Esophagus squamous epithelium (tissue), 5 donors: Measurements from ENCODE around the gene BFSP2. TPM values are rescaled to one million over a fixed set of nuclear protein-coding genes. Genes with fewer than 3 reads are reported as not detected.
"Not testable (repeated sequence)": the region's sequence is repeated elsewhere in the genome, so short reads cannot be mapped to it uniquely, and the experiment has no call there.

ENCODE experiments used
- DNase-seq: peaks from one replicate; lab custom pipeline; 2025; lab: John Stamatoyannopoulos, UW
- H3K27ac ChIP-seq, 4 donors: fragments of 200-600 bp; sonication (generic); one replicate each; pipeline ENCODE4 v1.5.1; 2016 to 2019; ENCODE audit warnings: mild to moderate bottlenecking in 1 of 4
- H3K27me3 ChIP-seq, 4 donors: fragments of 200-600 bp; sonication (generic); 1 replicate in 3 of 4; 2 replicates in 1 of 4; pipeline versions ENCODE4 v1.5.1 to v1.6.0; 2017 to 2021; ENCODE audit warnings: antibody characterized with exemption in 1 of 4
- H3K36me3 ChIP-seq, 3 donors: fragments of 200-600 bp; sonication (generic); one replicate each; pipeline ENCODE4 v1.5.1; 2016 to 2019
- H3K4me1 ChIP-seq, 3 donors: fragments of 200-600 bp; sonication (generic); one replicate each; pipeline ENCODE4 v1.5.1; 2017 to 2019
- H3K4me3 ChIP-seq, 4 donors: fragments of 200-600 bp; sonication (generic); 1 replicate in 3 of 4; 2 replicates in 1 of 4; pipeline ENCODE4 v1.5.1; 2016 to 2019; ENCODE audit warnings: mild to moderate bottlenecking in 2 of 4, moderate library complexity in 1 of 4
- H3K9me3 ChIP-seq, 3 donors: fragments of 200-600 bp; sonication (generic); one replicate each; pipeline ENCODE4 v1.5.1; 2016 to 2019
- CTCF ChIP-seq, 6 experiments: fragments of 450-650 bp in 4 of 6; fragments of 200-600 bp in 2 of 6; sonication (generic) in 2 of 6; IDR thresholded peaks; one replicate each; pipeline ENCODE4 v1.5.1; 2016 to 2019; ENCODE audit warnings: antibody characterized with exemption in 6 of 6, mild to moderate bottlenecking in 4 of 6, moderate library complexity in 4 of 6
- POLR2A ChIP-seq, 4 donors: fragments of 450-650 bp; IDR thresholded peaks; one replicate each; pipeline ENCODE4 v1.6.1; 2017; ENCODE audit warnings: antibody characterized with exemption in 4 of 4, mild to moderate bottlenecking in 4 of 4, moderate library complexity in 3 of 4
- WGBS, 2 donors: methylation state at CpG; one replicate each; pipeline ENCODE4 v1.1.5; 2018; 5-methylcytosine and 5-hydroxymethylcytosine counted together
- intact Hi-C: fragments of 100-400 bp; cut with DNase I; formaldehyde crosslinking; loops from one replicate; pipeline ENCODE4 v1.15.0; 2022
- total RNA-seq, 4 donors: library from RNA; depleted of rRNA; stranded (reverse); fragments of >200 nt; gene quantifications; one replicate each; pipeline ENCODE4 v1.1.0, GENCODE V29; 2016
- donor health status: DM: yes; HTN: yes; CAD: no.

Gene BFSP2
- total RNA-seq, 4 donors from 2014 or later, result not detected

GRCh38 chr3:133515127-133515526, 115.3 kb downstream of the BFSP2 start:
- no peak for TF ChIP-seq POLR2A (IDR thresholded peaks at IDR 0.05)
- no peak for TF ChIP-seq CTCF (IDR thresholded peaks at IDR 0.05)
- Histone ChIP-seq H3K27ac (no peak overlapping the region), H3K36me3 (no peaks in the 10 kb centered on the region), H3K4me1 (no peaks in the 10 kb centered on the region), H3K27me3 (no peaks in the 10 kb centered on the region), H3K9me3 (no peaks in the 10 kb centered on the region), H3K4me3 (no peak overlapping the region)
- WGBS, 2 donors, result 83 to 100% methylated on average over 1 of the region's 1 CpG
- intact Hi-C loops, result no loop called here
- no peak for DNase-seq

- Histone ChIP-seq H3K27ac (no peak overlapping the region), H3K4me3 (no peak overlapping the region), H3K36me3 (no peaks in the 10 kb centered on the region), H3K9me3 (no peaks in the 10 kb centered on the region), H3K27me3 (no peaks in the 10 kb centered on the region), H3K4me1 (no peaks in the 10 kb centered on the region)
- TF ChIP-seq POLR2A (IDR thresholded peaks at IDR 0.05), result no peak
- TF ChIP-seq CTCF (IDR thresholded peaks at IDR 0.05), result no peak
- DNase-seq, result no peak
- intact Hi-C loops, result no loop called here
These were observed 120.4 kb downstream of the BFSP2 start for GRCh38 chr3:133520286-133520685.

- H3K27ac ChIP-seq, intact Hi-C loops, H3K36me3 ChIP-seq, H3K27me3 ChIP-seq, H3K4me1 ChIP-seq, H3K4me3 ChIP-seq, H3K9me3 ChIP-seq, DNase-seq: not testable (repeated sequence)
- 74 to 84% methylated on average over 4 of the region's 4 CpGs for WGBS, 2 donors
These were observed 121.1 kb downstream of the BFSP2 start for GRCh38 chr3:133520938-133521337.

- no peak overlapping the region for H3K4me3 ChIP-seq
- TF ChIP-seq CTCF (IDR thresholded peaks at IDR 0.05), result no peak
- TF ChIP-seq POLR2A (IDR thresholded peaks at IDR 0.05), result no peak
- WGBS, 2 donors, result 53 to 55% methylated on average over 5 of the region's 5 CpGs
- no peaks in the 10 kb centered on the region for H3K36me3 ChIP-seq
- intact Hi-C loops, result no loop called here
- no peak for DNase-seq
- no peaks in the 10 kb centered on the region for H3K9me3 ChIP-seq
- no peaks in the 10 kb centered on the region for H3K27me3 ChIP-seq
- no peaks in the 10 kb centered on the region for H3K4me1 ChIP-seq
- no peak overlapping the region for H3K27ac ChIP-seq
These were observed 122.1 kb downstream of the BFSP2 start for GRCh38 chr3:133521946-133522345.

- 78 to 91% methylated on average over 3 of the region's 3 CpGs for WGBS, 2 donors
- H3K4me1 ChIP-seq, H3K4me3 ChIP-seq, DNase-seq, H3K36me3 ChIP-seq, H3K27ac ChIP-seq, H3K27me3 ChIP-seq, intact Hi-C loops, H3K9me3 ChIP-seq: not testable (repeated sequence)
These were observed 123.9 kb downstream of the BFSP2 start for GRCh38 chr3:133523758-133524157.

Other genes starting within 250 kb of the BFSP2 start
- gene CDV3, start 173.6 kb downstream of the BFSP2 start, total RNA-seq, result 100 to 1,000 TPM in 3 of 4 donors, 10 to 100 TPM in 1; 94.5 to 120 (median 119) TPM